ENCODE results near the gene LY9.

GRCh38 chr1:160807247-160807646 is 11.3 kb downstream of the LY9 start:
- no peak for TF ChIP-seq CTCF (IDR thresholded peaks at IDR 0.05)
- TF ChIP-seq POLR2AphosphoS5 (IDR thresholded peaks at IDR 0.05) = no peak
